Endothelial cell of umbilical vein (primary cell): ENCODE results near the gene KPTN.

Experiments
- EZH2 ChIP-seq: IDR thresholded peaks from 2 replicates; pipeline ENCODE4 v1.6.1; 2012; ENCODE audit warnings: borderline replicate concordance, low read depth, mild to moderate bottlenecking, moderate library complexity, low read length, inconsistent platforms; ENCODE audit not compliant: severe bottlenecking
- FOS ChIP-seq: IDR thresholded peaks from 2 replicates; pipeline ENCODE4 v1.6.1; 2011; ENCODE audit warnings: mild to moderate bottlenecking, low read length, moderate library complexity, borderline replicate concordance; ENCODE audit not compliant: insufficient read depth
- GATA2 ChIP-seq: IDR thresholded peaks from 2 replicates; pipeline ENCODE4 v1.7.0; 2011; ENCODE audit warnings: low read depth, mild to moderate bottlenecking, moderate library complexity, mixed read lengths, low read length; ENCODE audit not compliant: insufficient read length, insufficient read depth
- JUN ChIP-seq: IDR thresholded peaks from 2 replicates; pipeline ENCODE4 v1.6.1; 2011; ENCODE audit warnings: borderline replicate concordance, low read depth; ENCODE audit not compliant: insufficient read length, insufficient read depth
- MAX ChIP-seq: IDR thresholded peaks from 2 replicates; pipeline ENCODE4 v1.6.1; 2011; ENCODE audit not compliant: insufficient read depth, insufficient read length
- POLR2A ChIP-seq: IDR thresholded peaks from 2 replicates; pipeline ENCODE4 v1.6.1; 2012; ENCODE audit warnings: low read depth, mild to moderate bottlenecking, control low read depth, low read length
- POLR2AphosphoS5 ChIP-seq: IDR thresholded peaks from 2 replicates; pipeline ENCODE4 v1.6.1; 2012; ENCODE audit warnings: low read depth, mild to moderate bottlenecking, control low read depth, low read length, moderate library complexity; ENCODE audit not compliant: insufficient read depth
- TF ChIP-seq, protein P1 (sequence below), 2 donors: IDR thresholded peaks; 1 replicate in 1 of 2; 2 replicates in 1 of 2; pipeline ENCODE4 v1.5.1; 2011; ENCODE audit warnings: low read length in 2 of 2, mild to moderate bottlenecking in 2 of 2, moderate library complexity in 2 of 2, control low read depth in 1 of 2, inconsistent platforms in 1 of 2, low read depth in 1 of 2; ENCODE audit not compliant: insufficient read depth in 1 of 2; ENCODE audit errors: extremely low read depth in 1 of 2

DNA sequence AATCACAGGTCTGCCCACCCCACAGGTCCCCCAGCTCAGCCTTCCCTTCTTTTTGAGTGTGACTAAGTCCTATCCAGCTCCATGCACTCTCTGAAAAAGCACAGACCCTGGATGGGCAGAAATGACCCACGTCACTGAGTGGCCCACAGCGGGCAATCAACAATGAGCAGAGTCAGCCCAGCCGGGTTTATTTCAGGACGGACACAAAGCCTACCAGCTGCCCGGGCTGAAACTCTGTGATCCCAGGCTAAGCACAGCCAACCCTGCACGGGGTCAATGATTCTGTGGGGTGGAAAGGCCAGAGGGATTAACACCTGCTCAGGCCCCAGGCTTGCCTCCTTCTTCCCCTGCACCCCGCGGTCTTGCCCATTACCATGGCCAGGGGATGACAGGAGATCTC, 22.4 kb upstream of the KPTN start:
- TF ChIP-seq FOS (no peak), EZH2 (no peak), MAX (no peak), POLR2AphosphoS5 (no peak), POLR2A (no peak), GATA2 (no peak), JUN (no peak)
- TF ChIP-seq, protein P1, sequence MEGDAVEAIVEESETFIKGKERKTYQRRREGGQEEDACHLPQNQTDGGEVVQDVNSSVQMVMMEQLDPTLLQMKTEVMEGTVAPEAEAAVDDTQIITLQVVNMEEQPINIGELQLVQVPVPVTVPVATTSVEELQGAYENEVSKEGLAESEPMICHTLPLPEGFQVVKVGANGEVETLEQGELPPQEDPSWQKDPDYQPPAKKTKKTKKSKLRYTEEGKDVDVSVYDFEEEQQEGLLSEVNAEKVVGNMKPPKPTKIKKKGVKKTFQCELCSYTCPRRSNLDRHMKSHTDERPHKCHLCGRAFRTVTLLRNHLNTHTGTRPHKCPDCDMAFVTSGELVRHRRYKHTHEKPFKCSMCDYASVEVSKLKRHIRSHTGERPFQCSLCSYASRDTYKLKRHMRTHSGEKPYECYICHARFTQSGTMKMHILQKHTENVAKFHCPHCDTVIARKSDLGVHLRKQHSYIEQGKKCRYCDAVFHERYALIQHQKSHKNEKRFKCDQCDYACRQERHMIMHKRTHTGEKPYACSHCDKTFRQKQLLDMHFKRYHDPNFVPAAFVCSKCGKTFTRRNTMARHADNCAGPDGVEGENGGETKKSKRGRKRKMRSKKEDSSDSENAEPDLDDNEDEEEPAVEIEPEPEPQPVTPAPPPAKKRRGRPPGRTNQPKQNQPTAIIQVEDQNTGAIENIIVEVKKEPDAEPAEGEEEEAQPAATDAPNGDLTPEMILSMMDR (IDR thresholded peaks at IDR 0.05; ENCODE audit: extremely low read depth in 1 of 2, insufficient read depth in 1 of 2, low read depth in 1 of 2, low read length in 2 of 2), result no peak
